Caco-2 (cell line): ENCODE results near the gene ELL. TPM values are rescaled to one million over a fixed set of nuclear protein-coding genes. Genes with fewer than 3 reads are reported as not detected.

Experiments used
- BruUV-seq: library from RNA; stranded (reverse); fragments of 400-500 nt; replicated peaks from 2 replicates; lab custom pipeline; 2021; lab: Mats Ljungman, UMichigan
- CTCF ChIA-PET: fragments of 300-600 bp; sonication (Branson Sonifier 250); formaldehyde crosslinking; loops from one replicate; lab custom pipeline; 2022; ENCODE audit warnings: antibody characterized with exemption; lab: Charles Lee
- POLR2A ChIA-PET: fragments of 300-600 bp; sonication (Branson Sonifier 250); formaldehyde crosslinking; loops from one replicate; lab custom pipeline; 2022; ENCODE audit warnings: antibody characterized with exemption; lab: Charles Lee
- DNase-seq, 2 experiments: peaks; one replicate each; pipeline versions ENCODE4 v3.0.0 to v3.0.0-alpha.2; 2020 to 2022
- H3K27me3 ChIP-seq: replicated peaks from 2 replicates; pipeline ENCODE4 v1.6.0; 2011; ENCODE audit warnings: low read length; ENCODE audit not compliant: control insufficient read depth, insufficient read depth
- H3K36me3 ChIP-seq: 2 replicates; pipeline ENCODE4 v1.5.1; 2011; ENCODE audit warnings: low read length; ENCODE audit not compliant: control insufficient read depth, insufficient read depth
- H3K4me1 ChIP-seq: fragments of 250-450 bp; sonication (Bioruptor Pico); 2 replicates; pipeline ENCODE4 v1.5.1; 2020; ENCODE audit warnings: mild to moderate bottlenecking
- H3K4me3 ChIP-seq: 2 replicates; pipeline ENCODE4 v1.5.1; 2011; ENCODE audit warnings: low read depth, mild to moderate bottlenecking, control low read depth, low read length
- H3K9me3 ChIP-seq: fragments of 250-450 bp; sonication (Bioruptor Pico); 2 replicates; pipeline ENCODE4 v1.5.1; 2020; ENCODE audit warnings: mild to moderate bottlenecking, moderate library complexity
- H3K27ac Mint-ChIP-seq: one replicate; pipeline ENCODE4 v1.8.0; 2022; ENCODE audit warnings: mixed read lengths; ENCODE audit not compliant: unreplicated experiment
- H3K27me3 Mint-ChIP-seq: one replicate; pipeline ENCODE4 v1.8.0; 2022; ENCODE audit warnings: mixed read lengths; ENCODE audit not compliant: insufficient read depth, unreplicated experiment
- H3K36me3 Mint-ChIP-seq: one replicate; pipeline ENCODE4 v1.8.0; 2022; ENCODE audit warnings: mild to moderate bottlenecking, mixed read lengths; ENCODE audit not compliant: insufficient read depth, unreplicated experiment
- H3K4me1 Mint-ChIP-seq: one replicate; pipeline ENCODE4 v1.8.0; 2022; ENCODE audit warnings: low read depth, mixed read lengths; ENCODE audit not compliant: unreplicated experiment
- H3K4me3 Mint-ChIP-seq: one replicate; pipeline ENCODE4 v1.8.0; 2022; ENCODE audit warnings: mild to moderate bottlenecking, moderate library complexity, mixed read lengths; ENCODE audit not compliant: unreplicated experiment
- H3K9me3 Mint-ChIP-seq: one replicate; pipeline ENCODE4 v1.8.0; 2022; ENCODE audit warnings: mixed read lengths; ENCODE audit not compliant: unreplicated experiment
- intact Hi-C: fragments of 100-400 bp; cut with micrococcal nuclease; formaldehyde crosslinking; loops from one replicate; pipeline ENCODE4 v1.10.0; 2022; ENCODE audit not compliant: unreplicated experiment
- total RNA-seq: library from RNA; stranded (reverse); gene quantifications from 2 replicates; pipeline ENCODE4 v1.2.3, GENCODE V29; 2022
- TF ChIP-seq, protein P1 (sequence below), 2 experiments: fragments of 200-600 bp in 1 of 2; IDR thresholded peaks; 1 replicate in 1 of 2; 2 replicates in 1 of 2; pipeline versions ENCODE4 v1.5.1 to v1.8.0; 2011 to 2022; ENCODE audit warnings: antibody characterized with exemption in 1 of 2, control low read depth in 1 of 2, inconsistent platforms in 1 of 2, low read depth in 1 of 2, low read length in 1 of 2, mild to moderate bottlenecking in 1 of 2, moderate library complexity in 1 of 2; ENCODE audit not compliant: insufficient read depth in 1 of 2, severe bottlenecking in 1 of 2, unreplicated experiment in 1 of 2

The ELL gene
- total RNA-seq, 1 experiment from 2014 or later: 12.1 TPM

- Mint-ChIP-seq H3K36me3 (peaks cover 19% of the 10 kb centered on the region), H3K27ac (no peak overlapping the region), H3K9me3 (no peaks in the 10 kb centered on the region), H3K27me3 (no peaks in the 10 kb centered on the region), H3K4me3 (no peak overlapping the region), H3K4me1 (peaks cover 24% of the 10 kb centered on the region)
- TF ChIP-seq, protein P1, sequence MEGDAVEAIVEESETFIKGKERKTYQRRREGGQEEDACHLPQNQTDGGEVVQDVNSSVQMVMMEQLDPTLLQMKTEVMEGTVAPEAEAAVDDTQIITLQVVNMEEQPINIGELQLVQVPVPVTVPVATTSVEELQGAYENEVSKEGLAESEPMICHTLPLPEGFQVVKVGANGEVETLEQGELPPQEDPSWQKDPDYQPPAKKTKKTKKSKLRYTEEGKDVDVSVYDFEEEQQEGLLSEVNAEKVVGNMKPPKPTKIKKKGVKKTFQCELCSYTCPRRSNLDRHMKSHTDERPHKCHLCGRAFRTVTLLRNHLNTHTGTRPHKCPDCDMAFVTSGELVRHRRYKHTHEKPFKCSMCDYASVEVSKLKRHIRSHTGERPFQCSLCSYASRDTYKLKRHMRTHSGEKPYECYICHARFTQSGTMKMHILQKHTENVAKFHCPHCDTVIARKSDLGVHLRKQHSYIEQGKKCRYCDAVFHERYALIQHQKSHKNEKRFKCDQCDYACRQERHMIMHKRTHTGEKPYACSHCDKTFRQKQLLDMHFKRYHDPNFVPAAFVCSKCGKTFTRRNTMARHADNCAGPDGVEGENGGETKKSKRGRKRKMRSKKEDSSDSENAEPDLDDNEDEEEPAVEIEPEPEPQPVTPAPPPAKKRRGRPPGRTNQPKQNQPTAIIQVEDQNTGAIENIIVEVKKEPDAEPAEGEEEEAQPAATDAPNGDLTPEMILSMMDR (IDR thresholded peaks at IDR 0.05; ENCODE audit: insufficient read depth in 1 of 2, low read depth in 1 of 2, low read length in 1 of 2, severe bottlenecking in 1 of 2, unreplicated experiment in 1 of 2): no peak
- intact Hi-C loops: no loop called here
- Histone ChIP-seq H3K4me3 (no peak overlapping the region), H3K27me3 (no peaks in the 10 kb centered on the region), H3K9me3 (no peaks in the 10 kb centered on the region), H3K4me1 (peaks cover 19% of the 10 kb centered on the region), H3K36me3 (no peaks in the 10 kb centered on the region)
- POLR2A ChIA-PET: interaction anchor here (0.6 kb wide), 1 partner anchor 30 kb away, joined by 3 read pairs; no protein-coding TSS in a partner anchor
- BruUV-seq: no TSS peak
- CTCF ChIA-PET: interaction anchor here (1.6 kb wide), 1 partner anchor 71 kb away, joined by 4 read pairs; no protein-coding TSS in a partner anchor
- no peak for DNase-seq
Observed at GRCh38 chr19:18518639-18519038, 3.2 kb downstream of the ELL start.

GRCh38 chr19:18517606-18518005 lies 4.3 kb downstream of the ELL start:
- Histone ChIP-seq H3K9me3 (no peaks in the 10 kb centered on the region), H3K4me1 (peaks cover 19% of the 10 kb centered on the region), H3K4me3 (no peak overlapping the region), H3K36me3 (no peaks in the 10 kb centered on the region), H3K27me3 (no peaks in the 10 kb centered on the region)
- ChIA-PET CTCF (interaction anchor here (1.6 kb wide), 1 partner anchor 72 kb away, joined by 4 read pairs; no protein-coding TSS in a partner anchor), POLR2A (no interaction called here)
- no peak overlapping the region for H3K4me3 Mint-ChIP-seq
- no peaks in the 10 kb centered on the region for H3K27me3 Mint-ChIP-seq
- H3K9me3 Mint-ChIP-seq: no peaks in the 10 kb centered on the region
- TF ChIP-seq, protein P1 (IDR thresholded peaks at IDR 0.05; ENCODE audit: insufficient read depth in 1 of 2, low read depth in 1 of 2, low read length in 1 of 2, severe bottlenecking in 1 of 2, unreplicated experiment in 1 of 2): no peak
- H3K4me1 Mint-ChIP-seq: peaks cover 30% of the 10 kb centered on the region
- no TSS peak for BruUV-seq
- H3K27ac Mint-ChIP-seq: no peak overlapping the region
- H3K36me3 Mint-ChIP-seq: peaks cover 19% of the 10 kb centered on the region
- intact Hi-C loops: no loop called here
- no peak for DNase-seq

GRCh38 chr19:18515959-18516358 lies 5.9 kb downstream of the ELL start:
- Histone ChIP-seq H3K4me1 (peaks cover 19% of the 10 kb centered on the region), H3K9me3 (no peaks in the 10 kb centered on the region), H3K36me3 (no peaks in the 10 kb centered on the region), H3K27me3 (no peaks in the 10 kb centered on the region), H3K4me3 (no peak overlapping the region)
- ChIA-PET POLR2A (no interaction called here), CTCF (interaction anchor here (1.1 kb wide), 1 partner anchor 27 kb away, joined by 4 read pairs; no protein-coding TSS in a partner anchor)
- H3K27ac Mint-ChIP-seq: peak overlapping the region; percentile 85
- no peak overlapping the region for H3K4me3 Mint-ChIP-seq
- BruUV-seq: no TSS peak
- no peaks in the 10 kb centered on the region for H3K27me3 Mint-ChIP-seq
- intact Hi-C loops: no loop called here
- TF ChIP-seq, protein P1 (IDR thresholded peaks at IDR 0.05; ENCODE audit: insufficient read depth in 1 of 2, low read depth in 1 of 2, low read length in 1 of 2, severe bottlenecking in 1 of 2, unreplicated experiment in 1 of 2): no peak
- H3K36me3 Mint-ChIP-seq: peaks cover 11% of the 10 kb centered on the region
- no peaks in the 10 kb centered on the region for H3K9me3 Mint-ChIP-seq
- no peak for DNase-seq
- H3K4me1 Mint-ChIP-seq: peaks cover 30% of the 10 kb centered on the region
